HS-5 (cell line): ENCODE measurements around the gene PAXIP1.
"Not testable (repeated sequence)": the region's sequence is repeated elsewhere in the genome, so short reads cannot be mapped to it uniquely, and the experiment has no call there.

ENCODE experiments used
- DNase-seq: peaks from one replicate; pipeline ENCODE4 v3.0.0-alpha.2; 2012; ENCODE audit warnings: low read depth

The PAXIP1 gene

DNA sequence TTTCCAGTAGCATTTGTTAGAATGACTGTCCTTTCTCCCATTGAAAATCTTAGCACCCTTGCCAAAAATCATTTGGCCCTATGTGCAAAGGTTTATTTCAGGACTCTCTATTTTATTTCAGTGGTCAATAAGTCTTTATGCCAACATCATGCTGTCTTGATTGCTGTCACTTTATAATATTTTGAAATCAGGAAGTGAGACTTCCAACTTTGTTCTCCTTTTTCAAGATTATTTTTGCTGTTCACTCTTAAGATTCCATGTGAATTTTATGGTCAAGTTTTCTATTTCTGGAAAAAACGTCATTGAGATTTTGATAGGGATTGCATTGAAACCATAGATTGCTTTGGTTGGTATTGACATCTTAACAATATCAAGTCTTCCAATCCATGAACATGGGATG lies 65.1 kb downstream of the PAXIP1 start:
- DNase-seq, result no peak

DNA sequence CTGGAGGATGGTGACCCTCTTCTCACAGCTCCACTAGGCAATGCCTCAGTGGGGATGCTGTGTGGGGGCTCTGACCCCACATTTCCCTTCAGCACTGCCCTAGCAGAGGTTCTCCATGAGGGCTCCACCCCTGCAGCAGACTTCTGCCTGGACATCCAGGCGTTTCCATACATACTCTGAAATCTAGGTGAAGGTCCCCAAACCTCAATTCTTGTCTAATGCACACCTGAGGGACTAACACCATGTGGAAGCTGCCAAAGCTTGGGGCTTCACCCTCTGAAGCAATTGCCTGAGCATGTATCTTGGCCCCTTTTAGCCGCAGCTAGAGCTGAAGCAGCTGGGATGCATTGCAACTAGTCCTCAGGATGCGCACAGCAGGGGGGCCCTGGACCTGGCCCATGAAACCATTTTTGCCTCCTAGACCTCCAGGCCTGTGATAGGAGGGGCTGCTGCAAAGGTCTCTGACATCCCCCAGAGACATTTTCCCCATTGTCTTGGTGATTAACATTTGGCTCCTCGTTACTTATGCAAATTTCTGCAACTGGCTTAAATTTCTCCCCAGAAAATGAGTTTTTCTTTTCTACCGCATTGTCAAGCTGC lies 68.5 kb downstream of the PAXIP1 start:
- DNase-seq, result not testable (repeated sequence)

DNA sequence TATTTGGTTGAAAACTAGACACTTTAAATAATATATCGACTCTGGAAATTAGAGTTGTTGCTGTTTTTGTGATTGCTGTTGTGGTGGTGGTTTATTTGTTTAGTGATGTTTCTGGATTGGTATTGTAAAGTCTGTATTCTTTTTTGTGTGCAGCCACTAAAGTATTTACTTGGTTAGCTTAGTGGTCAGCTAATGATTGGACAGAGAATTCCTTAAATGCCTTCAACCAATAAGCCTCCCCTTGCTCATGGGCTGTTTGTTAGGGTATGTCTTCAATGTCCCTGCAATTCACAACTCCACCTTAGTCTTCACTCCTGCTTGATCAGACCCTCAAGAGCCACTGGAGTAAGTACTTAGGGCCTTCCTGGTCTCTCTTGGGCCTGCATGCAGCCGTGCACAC lies 71.0 kb downstream of the PAXIP1 start:
- DNase-seq, result no peak

DNA sequence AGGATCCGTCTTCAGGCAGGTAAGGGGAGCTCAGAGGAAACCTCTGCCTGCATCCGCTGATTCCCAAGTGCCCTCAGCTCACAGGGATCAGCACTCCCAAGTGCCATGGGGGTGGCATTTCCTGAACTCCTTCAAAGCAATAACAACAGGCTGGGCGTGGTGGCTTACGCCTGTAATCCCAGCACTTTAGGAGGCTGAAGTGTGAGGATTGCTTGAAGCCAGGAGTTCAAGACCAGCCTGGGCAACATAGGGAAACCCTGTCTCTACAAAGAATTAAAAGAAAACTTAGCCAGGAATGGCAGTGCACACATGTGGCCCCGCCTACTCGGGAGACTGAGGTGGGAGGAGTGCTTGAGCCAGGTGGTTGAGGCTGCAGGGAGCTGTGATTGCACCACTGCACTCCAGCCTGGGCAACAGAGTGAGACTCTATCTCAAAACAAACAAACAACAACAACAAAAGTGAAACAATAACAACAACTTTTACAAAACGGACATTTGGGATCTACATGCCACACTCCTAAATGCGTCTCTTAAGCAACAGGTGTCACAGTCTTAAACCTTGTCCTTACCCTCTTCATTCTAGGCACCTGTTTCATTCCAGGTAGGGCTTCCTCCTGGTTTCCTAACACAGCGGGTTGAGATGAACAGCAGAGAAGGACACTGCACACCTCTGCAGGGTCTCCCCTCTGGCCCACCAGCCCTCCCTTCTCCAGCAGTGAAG lies 73.8 kb downstream of the PAXIP1 start:
- no peak for DNase-seq

DNA sequence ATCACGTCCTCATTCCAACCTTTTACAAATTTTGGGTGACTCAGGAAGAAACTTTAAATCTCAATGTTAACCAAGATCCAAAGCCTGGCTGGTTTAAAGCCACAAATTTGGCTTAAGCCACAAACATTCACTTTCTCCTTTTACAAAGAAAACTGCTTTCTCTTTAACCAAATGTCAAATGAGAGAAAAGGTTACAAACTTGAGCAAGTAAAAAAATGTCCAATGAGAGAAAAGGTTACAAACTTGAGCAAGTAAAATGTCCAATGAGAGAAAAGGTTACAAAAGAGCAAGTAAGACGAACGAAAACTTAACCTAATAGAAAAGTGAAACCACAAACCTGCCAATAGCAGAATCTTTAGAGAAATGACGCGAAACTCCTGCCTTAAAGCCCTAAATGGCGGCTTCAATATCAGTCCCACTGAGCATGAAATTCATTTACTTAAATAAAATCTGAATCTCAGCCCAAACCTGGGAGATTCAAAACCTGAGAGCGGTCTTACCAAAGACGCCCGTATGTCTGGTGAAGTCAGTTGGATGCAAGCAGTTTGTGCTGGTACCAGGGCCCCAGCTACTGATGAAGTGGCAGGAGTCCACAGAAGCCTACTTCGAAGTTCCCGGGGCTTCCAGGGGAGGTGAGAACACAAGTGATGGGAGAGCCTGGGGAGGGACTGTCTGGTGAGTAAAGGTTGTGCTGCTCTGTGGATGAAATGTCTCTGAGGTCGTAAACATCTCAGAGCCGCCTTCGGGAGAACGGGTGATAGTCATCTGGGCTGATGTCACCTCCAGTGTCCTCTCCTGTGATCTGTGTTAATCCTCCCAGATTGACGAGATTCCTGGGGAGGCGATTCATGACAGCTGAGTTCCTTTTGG lies 74.6 kb downstream of the PAXIP1 start:
- DNase-seq, result peak; percentile 89

DNA sequence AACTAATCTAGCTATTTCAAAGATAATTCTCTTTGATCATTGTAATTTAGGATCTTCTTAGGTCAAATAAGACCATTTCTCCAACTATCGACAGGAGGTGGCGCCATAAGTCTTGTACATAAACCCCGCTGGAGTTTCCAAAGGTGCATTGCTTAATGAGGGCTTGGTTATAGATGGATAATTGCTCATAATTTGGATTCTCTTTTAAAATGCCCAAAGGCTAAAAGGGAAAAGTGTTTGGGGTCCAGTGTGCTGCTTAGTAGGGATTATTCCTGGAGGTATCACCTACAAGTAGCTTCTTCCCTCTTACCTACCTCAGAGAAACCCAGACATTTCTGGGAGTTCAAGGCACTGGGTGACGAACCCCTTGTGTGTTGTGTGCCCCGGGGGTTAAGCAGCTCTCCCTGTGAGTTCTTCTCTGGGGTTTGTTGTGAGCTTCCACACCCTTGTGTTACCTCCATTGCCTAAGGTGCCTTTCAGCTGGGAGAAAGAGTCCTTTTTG lies 75.2 kb downstream of the PAXIP1 start:
- DNase-seq, result peak; percentile 53

DNA sequence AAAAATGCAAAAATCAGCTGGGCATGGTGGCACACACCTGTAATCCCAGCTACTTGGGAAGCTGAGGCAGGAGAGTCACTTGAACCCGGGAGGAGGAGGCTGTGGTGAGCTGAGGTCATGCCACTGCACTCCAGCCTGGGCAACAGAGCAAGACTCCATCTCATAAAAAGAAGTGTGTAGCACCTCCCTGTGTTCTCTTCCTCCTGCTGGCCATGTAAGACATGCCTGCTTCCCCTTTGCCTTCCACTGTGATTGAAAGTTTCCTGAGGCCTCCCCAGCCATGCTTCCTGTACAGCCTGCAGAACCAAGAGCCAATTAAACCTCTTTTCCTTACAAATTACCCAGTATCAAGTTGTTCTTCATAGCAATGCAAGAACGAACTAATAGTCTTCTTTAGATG lies 80.5 kb downstream of the PAXIP1 start:
- DNase-seq, result not testable (repeated sequence)

DNA sequence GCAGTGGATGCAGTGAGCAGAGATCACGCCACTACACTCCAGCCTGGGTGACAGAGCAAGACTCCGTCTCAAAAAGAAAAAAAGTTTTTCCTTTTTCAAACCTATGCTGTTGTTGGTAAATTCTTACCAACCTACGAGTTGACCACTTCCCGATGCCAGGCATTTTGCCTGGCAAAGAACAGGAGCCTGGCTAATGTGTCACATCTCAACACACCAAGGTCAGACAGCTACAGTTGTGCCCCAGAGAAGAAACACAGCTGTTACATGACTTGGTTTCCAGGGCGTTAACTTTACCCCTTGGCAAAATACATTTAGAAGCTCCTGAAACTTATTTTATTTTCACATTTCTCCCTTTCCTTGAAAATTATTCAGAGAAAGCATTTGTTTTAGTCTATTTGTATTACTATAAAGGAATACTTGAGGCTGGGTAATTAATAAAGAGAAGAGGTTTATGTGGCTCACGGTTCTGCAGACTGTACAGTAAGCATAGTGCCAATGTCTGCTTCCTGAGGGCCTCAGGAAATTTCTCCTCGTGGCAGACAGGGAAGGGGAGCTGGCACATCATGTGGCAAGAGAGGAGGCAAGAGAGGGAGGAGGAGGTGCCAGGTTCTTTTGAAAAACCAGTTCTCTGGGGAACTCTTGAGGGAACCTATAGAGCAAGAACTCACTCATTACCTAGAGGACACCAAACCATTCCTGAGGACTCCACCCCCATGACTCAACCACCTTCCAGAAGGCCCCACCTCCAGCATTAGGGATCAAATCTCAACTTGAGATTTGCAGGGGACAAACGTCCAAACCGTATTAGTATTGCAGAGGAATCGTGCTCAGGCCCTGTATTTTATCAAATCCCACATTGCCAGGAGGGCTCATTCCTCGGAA lies 83.3 kb downstream of the PAXIP1 start:
- no peak for DNase-seq

DNA sequence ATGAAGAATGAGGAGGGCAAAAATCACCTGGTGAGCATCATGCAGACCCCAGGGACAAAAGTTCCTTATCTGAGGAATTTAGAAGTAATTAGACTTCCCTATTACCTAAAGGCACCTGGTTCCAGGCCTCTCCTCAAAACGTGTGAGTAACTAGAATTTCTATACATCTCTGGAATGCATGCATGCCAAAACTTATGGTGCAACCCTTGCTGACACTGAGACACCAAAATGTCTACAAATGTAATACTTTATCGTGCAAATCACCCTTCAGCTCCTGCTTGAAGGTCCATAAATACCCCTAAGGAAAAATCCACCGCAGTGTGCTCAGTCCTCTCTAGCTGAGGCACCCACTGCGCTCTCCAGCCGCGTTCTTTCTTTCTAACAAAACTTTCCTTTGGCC lies 84.2 kb downstream of the PAXIP1 start:
- DNase-seq, result no peak

DNA sequence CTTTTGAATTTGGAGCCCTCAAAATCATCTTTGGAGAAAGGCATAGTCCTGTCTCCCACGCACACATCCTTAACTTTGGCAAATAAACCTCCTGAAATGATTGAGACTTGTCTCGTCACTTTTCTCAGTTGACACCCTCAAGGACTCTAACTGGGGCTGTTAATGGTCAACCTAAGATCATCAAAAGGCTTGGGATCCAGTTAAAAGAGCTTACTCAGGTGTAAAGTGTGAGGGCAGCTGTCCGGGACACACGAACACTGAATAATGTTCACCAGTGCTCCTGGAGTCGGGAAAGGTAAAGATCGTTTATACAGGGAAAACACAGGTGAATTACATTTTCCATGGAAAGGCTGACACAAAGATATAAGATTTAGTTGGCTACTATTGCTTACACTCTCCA lies 84.7 kb downstream of the PAXIP1 start:
- DNase-seq, result no peak

DNA sequence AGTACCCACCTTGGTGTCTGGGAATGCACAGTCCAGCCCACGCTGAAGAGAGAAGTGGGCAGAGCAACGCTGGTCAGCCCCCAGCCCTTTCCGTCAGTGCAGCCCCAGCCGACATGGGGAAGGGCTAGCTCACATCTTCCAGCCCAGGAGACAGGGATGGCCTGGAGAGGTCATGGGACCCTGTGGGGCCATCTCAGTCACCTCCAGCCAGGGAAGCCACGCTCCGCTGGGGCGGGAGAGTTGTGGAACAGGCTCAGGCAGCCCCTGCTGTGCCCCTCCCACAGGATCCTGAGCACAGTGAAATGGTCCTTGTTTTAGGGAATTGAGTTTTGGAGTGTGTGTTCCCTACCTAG lies 85.1 kb downstream of the PAXIP1 start:
- no peak for DNase-seq

DNA sequence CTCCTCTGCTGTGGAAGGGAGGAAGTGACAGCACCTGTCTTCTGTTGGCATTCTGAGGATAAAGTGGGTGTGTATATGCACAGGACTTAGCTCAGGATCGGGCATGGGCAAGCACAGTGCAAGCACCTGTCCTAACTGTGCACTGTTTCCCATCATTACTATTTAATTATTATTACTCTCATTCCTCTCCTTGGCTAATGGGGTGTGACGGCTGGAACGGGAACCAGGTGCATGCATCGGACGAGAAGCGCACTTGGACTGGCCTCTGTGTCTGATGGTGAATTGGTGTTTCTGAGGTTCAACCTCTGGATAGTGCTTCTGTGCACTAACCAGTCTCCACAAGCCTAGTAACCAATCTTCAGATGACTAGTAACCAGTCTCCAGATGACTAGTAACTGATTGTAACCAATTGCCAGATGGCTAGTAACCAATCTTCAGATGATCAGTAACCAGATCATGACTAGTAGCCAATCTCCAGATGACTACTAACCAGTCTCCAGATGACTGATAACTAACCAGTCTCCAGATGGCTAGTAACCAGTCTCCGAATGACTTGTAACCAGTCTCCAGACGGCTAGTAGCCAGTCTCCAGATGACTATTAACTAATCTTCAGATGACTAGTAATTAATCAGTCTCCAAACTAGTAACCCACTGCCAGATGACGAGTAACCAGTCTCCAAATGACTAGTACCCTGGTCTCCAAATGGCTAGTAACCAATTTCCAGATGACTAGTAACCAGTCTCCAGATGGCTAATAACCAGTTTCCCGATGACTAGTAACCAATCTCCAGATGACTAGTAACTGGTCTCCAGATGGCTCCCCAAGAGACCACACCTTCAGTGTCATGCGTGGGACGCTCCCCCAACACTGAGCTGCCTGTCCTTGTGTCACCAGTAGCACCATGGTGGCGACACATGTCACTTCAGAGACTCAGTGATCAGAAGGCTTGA lies 85.8 kb downstream of the PAXIP1 start:
- no peak for DNase-seq

DNA sequence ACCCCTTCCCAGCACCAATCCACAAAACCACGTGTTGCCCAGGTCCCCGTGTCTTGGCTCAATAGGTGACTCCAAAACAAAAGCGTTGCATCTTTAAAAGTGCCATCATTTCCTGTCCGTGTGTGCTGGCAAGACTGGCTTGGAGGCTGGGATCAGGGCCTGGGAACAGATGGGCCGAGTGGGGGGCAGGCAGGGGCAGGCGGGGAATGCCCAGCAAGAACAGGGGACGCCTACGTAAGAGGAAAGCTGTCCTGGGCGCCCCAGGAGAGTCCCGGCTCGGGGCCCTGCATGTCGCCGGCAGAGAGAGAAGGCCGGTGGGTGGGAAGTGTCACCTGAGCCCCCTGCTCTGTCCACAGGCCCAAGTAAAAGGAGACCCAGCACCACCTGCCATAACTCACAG lies 86.5 kb downstream of the PAXIP1 start:
- no peak for DNase-seq

DNA sequence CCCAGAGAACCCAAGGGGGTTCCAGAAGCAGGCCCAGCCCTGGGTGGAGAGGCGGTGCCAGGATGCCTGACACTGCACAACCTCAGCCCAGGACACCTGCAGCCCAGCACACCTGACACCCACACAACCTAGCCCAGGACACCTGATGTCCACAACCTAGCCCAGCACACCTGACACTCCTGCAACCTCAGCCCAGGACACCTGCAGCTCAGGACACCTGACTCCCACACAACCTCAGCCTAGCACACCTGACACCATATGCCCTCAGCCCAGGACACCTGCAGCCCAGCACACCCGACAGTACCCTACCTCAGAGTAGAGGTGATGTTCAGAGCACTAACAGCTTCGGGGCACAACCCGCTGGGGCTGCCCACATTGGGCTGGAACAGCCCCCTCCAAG lies 87.3 kb downstream of the PAXIP1 start:
- DNase-seq, result no peak

DNA sequence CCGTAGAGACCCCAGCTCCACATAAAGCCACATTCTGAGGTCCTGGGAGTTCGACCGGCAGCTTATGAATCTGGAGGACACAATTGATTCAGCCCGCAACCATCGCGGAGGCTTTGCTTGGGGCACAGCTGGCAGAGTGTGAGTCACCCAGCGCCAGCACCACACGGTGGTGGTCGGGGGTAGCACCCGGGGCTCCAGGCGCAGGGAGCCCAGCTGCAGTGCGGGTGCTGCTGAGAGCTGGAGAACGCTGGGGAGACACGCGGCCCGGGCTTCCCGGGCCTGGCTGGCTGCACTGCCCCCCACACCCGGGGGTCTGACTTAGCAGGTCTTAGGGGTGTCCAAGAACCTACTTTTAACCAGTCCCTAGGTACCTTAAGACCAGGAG lies 87.9 kb downstream of the PAXIP1 start:
- DNase-seq, result no peak

DNA sequence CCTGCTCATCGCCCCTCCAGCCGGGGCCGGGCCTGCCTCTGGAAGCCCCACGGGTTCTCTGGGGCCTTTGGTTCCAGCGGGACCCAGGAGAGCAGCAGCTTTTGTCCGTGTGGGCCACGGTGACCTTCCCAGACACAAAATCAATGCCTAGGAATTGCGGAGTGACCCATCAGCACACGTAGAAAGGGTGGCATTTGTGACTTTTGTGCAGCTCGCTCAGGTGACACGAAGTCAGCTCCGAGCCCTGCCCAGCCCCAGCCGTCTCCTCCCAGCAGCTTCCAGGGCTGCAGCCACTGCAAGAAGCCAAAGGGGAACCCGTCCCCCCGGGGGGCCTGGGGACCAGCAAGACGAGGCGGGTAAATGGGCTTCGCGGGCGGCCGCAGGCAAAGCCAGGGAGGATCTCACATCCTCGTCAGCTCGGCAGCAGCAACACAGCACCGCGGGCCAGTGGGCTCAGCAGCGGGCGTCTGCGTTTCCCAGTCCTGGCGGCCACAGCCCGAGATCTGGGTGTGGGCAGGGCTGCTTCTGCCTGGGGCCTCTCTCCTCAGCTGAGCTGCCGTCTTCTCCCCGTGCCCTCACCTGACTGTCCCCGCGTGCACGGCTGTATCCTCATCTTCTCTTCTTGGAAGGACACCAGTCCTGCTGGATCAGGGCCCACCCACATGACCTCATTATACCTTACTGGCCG lies 88.5 kb downstream of the PAXIP1 start:
- no peak for DNase-seq

DNA sequence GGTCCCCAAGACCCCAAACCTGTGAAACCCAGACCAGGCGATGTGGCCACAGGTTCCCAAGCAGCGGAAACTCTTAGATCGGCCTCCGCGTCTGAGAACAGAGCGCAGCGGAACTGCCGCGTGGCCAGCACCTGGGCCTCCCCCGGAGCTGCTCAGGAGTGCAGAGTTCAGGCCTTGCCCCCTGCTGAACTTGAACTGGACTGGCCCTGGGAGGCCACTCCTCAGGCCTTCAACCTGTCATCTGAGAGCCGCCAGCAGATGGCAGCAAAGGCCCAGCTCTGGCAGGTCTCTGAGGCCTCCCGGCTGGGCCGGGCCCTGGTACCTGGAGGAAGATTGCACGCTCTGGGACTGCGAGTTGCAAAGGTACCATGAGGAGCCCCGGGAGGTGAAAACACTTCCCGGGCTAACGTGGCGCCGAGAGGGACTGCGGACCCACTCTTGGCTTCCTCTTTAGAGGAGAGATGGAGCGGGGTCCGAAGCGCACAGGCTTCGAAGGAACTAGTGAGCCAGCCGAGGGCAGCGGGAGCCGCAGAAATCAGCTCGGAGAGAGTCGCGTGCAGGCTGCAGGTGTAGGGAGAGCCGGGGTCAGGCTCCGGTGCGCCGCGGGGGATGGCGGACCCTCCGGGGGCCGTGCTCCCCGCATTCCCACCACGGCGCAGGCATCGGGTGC lies 89.2 kb downstream of the PAXIP1 start:
- DNase-seq, result peak; percentile 4

DNA sequence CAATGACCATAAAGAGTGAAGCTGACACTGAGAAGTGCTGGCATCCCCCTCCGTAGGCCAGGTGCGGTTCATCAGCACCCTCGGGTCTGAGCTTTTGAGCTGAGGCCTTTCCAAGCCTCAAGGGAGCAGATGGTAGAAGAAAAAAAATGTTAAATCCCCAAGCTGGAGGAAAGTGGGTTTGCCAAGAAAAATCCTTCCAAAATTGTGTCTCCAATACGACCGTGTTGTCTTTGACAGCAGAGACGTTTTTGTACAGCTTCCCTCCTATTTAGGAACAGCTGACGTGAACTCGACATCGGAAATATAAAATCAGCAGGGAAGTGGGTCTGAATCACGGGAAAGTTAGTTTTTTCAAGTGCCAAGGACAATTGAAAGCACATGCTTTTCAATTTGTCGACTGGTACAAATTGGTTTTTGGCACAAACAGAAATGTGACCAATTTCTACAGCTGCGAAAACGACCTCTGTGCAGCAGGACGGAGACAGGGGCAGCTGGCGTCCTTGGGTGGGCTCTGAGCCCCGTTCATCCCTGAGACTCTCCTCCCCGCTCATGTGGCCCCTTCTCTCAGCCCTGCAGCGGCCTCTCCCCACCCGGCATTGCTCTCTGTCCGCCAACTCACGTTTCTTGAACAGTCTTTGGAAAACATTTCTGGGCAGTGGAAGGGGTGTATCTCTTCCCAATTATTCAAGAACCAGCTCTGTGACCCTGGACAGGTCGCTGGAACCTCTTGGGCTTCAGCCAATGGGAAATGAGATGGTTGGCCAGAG lies 89.9 kb downstream of the PAXIP1 start:
- DNase-seq, result no peak
